DND-41 (cell line): ENCODE results near the gene PRIM2.
"Not testable (repeated sequence)": the region's sequence is repeated elsewhere in the genome, so short reads cannot be mapped to it uniquely, and the experiment has no call there.

Experiments
- CTCF ChIP-seq: IDR thresholded peaks from 2 replicates; pipeline ENCODE4 v1.5.1; 2012; ENCODE audit warnings: borderline replicate concordance, low read length, moderate library complexity, mild to moderate bottlenecking; ENCODE audit not compliant: poor library complexity, severe bottlenecking; ENCODE audit errors: extremely low read depth
- EZH2 ChIP-seq: IDR thresholded peaks from 3 replicates; pipeline ENCODE4 v1.6.1; 2012; ENCODE audit warnings: borderline replicate concordance, low read depth, mild to moderate bottlenecking, moderate library complexity, low read length, inconsistent platforms; ENCODE audit not compliant: severe bottlenecking

GRCh38 chr6:57559170-57559569, 241.7 kb downstream of the PRIM2 start:
- TF ChIP-seq CTCF, EZH2: not testable (repeated sequence)
